Stimulated activated CD4-positive, alpha-beta T cell treated with anti-CD3 and anti-CD28 coated beads, TNF-alpha, amount 100 ng/mL, for 4 hours (primary cell): Measurements from ENCODE around the gene CD2.
A peak's percentile ranks its signal among the peaks of the same experiment; 100 is the strongest.

Experiments used
- DNase-seq, 3 experiments: peaks; one replicate each; pipeline ENCODE4 v3.0.0-alpha.2; 2020; ENCODE audit warnings: low read depth in 3 of 3

The CD2 gene, protein sequence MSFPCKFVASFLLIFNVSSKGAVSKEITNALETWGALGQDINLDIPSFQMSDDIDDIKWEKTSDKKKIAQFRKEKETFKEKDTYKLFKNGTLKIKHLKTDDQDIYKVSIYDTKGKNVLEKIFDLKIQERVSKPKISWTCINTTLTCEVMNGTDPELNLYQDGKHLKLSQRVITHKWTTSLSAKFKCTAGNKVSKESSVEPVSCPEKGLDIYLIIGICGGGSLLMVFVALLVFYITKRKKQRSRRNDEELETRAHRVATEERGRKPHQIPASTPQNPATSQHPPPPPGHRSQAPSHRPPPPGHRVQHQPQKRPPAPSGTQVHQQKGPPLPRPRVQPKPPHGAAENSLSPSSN

DNA sequence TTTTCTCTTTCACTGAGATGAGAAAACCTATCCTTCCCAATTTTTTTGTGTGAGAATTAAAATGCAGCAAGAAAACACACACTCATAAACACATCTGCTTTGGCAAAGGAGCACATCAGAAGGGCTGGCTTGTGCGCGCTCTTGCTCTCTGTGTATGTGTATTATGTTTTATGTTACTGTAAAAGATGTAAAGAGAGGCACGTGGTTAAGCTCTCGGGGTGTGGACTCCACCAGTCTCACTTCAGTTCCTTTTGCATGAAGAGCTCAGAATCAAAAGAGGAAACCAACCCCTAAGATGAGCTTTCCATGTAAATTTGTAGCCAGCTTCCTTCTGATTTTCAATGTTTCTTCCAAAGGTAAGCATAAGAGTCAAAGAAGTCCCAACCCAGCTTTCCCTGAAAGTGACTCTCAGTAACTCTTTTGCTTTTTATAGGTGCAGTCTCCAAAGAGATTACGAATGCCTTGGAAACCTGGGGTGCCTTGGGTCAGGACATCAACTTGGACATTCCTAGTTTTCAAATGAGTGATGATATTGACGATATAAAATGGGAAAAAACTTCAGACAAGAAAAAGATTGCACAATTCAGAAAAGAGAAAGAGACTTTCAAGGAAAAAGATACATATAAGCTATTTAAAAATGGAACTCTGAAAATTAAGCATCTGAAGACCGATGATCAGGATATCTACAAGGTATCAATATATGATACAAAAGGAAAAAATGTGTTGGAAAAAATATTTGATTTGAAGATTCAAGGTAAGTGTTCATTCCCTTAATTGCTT lies at the start of gene CD2:
CD2 (plus strand) TSS at position 233 of the 780 bp plus-strand sequence; CDS start at position 296, 63 bp downstream.
- DNase-seq: no peak

DNA sequence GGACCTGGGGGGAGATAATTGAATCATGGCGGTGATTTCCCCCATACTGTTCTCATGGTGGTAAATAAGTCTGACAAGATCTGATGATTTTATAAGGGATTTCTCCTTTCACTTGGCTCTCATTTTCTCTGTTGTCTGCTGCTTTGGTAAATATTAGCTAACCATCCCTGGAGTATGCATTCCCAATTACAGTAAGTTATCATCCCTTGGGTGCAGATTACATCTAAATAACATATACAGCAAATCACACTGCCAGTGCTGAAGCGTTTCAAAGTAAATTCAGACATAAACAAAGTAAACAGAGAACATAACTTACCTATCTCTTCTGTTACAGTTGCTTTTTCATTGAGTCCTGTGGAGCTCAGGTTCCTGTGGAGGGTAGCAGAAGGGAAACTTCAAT lies 48.1 kb upstream of the CD2 start:
- no peak for DNase-seq

DNA sequence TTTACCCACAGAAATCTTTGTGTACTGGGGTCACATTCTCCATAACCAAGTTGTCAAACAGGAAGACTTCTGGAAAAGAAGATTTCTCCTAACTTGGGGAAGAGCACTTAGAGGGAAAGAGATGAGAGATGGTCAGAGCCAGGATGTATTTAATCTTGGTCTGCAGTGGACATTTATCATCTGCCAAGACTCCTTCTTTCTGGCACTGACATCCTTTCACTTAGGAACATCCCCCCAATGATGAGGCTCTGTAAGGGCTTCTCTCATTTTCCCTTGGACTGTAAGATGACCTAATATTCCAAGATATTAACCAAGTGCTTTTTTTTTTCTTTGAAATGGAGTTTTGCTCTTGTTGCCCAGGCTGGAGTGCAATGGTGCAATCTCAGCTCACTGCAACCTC lies 47.4 kb upstream of the CD2 start:
- DNase-seq: no peak

DNA sequence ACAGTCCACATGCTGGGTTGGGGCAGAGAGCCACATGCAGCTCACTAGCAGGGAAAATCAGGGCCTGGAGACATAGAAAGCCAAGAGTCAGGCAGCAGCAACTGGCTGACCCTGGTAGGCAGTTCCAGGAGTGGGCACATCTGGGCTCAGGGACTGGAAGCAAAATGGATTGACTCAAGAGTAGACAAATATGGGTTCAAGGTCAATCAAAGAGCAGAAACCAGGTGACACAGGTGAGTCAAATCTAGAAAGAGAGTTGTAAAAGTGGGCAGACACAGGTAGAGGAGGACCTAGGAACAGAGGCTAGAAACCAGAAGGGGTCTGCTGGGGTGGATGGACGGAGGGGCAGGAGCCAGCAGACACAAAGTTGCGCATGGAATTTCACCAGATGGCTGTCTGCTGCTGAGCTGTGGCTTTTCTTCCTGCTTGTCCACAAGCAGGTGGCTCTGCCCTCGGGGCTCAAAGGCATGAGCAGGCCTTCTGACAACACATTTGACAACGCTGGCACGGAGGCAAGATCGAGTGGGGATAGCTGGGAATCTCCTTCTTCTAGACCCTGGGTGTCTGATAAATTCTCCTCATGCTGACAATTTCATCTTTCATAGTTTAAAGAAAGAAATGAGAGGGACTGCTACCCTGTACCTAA lies 45.9 kb upstream of the CD2 start:
- DNase-seq: no peak

DNA sequence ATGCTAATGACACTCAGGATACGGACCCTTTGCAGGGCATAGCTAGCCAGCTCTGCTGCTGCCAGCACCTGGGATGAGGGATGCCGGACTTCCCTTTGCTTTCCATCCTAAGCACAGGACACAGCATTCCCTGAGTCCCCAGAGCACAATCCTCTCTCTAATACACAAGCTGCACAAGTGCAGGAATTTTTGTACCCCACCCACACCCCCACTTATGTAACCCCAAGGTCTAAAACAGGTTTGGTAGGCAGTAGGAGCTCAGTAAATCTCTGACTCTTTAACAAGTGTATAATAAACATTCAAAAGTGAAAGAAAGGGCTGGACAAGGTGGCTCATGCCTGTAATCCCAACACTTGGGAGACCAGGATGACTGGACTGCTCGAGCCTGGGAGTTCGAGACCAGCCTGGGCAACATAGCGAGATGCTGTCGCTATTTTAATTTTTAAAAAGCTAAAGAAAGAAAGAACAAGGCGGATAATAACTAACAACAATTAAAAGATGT lies 44.5 kb upstream of the CD2 start:
- no peak for DNase-seq

DNA sequence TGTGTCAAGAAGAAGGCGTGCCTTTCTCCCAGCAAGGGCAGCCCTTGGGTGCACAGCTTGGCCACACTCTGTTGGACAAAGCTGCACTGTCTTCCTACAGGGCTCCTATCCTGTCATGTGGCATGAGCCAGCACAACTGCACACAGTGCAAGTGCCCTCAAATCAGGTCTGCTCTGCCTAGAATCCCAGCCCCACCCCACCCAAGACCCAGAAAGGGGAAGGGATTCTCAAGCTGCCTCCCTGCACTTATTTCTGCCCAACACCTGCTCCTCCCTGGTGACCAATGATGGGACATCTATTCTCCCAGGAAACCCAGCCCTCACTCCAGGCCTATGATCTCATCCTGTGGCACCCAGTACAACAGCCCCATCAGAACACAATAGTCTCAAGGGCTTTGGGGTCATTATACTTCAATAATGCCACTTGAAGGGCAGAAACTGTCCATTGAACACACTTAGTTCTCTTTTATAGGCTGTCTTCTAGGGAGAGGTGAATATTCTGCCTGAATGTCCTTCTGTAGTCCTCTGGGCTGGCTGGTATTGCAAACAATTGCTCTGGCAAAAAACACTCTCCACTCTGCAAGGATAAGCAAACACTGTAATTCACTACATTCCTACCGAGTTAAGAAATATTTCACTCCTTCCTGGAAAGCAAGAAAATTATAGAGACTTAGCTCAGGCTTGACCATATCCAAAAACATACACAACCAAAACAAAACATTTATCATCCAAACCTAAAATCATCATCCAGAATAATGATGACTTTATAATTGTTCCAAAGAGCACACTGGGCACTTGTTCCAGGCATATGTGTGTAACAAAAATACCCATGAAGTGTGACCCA lies 43.6 kb upstream of the CD2 start:
- DNase-seq: no peak

DNA sequence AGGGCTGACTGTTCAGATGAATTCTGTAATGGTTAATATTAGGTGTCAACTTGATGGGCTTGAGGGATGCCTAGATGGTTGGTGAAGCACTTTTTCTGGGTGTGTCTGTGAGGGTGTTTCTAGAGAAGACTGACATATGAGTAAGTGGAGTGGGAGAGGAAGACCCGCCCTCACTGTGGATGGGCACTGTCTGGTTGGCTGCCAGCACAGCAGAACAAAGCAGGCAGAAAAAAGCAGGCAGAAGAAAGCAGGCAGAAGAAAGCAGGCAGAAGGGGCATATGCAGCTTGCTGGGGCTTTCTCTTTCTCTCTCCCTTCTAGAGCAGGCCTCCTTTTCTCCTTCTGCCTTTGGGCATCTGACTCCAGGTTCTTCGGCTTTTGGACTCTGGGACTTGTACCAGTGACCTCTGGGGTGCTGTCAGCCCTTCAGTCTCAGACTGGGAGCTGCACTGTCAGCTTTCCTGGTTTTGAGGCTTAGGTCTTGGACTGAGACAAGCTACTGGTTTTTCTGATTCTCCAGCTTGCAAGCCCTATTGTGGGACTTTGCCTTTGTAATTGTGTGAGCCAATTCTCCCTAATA lies 42.9 kb upstream of the CD2 start:
- DNase-seq: no peak

DNA sequence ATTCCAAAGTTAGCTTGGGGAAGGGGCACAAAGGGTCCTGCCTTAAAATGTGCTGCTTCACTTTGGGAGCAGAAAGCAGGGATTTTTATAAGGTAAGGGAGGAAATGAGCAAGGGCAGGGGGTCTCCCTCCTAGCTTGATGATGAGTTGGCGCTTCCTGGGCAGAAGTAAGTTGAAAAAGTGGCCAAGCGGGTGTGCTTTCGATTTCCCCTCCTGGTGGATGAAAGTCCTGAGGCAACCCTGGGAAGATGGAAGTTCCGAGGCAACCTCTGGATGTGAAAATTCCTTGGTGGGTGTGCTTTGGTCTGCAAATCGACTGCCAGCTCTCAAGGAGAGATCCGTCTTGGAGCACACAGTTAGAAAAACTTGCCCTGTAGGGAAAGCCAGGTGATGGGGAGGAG lies 41.7 kb upstream of the CD2 start:
- DNase-seq: no peak

DNA sequence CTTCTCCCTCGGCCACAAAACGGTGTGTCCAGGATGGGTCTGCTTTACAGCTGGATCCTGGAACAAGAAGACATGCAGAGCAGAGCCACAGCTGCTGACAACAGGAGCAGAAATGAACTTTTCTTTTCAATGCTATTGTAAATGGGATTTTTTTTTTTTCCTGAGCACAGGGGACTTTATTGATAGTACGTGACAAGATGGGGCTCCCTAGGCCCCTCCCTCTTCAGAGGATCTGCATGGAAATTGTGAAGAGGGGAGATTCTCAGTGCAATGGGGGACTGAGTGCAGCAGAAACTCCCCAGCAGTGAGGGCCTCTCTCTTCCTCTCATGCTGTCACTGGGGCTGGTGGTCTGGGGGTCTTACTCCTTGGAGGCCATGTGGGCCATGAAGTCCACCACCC lies 40.8 kb upstream of the CD2 start:
- DNase-seq: no peak

DNA sequence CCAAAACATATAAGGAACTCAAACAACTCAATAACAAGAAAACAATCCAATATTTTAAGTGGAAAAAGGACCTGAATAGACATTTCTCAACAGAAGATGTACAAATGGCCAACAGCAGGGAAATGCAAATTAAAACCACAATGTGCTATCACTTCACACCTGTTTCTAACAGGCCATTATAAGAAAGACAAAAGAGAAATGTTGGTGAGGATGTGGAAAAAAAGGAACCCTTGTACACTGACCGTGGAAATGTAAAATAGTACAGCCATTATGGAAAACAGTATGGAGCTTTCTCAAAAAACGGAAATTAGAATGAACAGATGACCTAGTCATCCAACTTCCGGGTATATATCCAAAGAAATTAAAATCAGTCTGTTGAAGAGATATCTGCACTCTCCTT lies 37.8 kb upstream of the CD2 start:
- no peak for DNase-seq

DNA sequence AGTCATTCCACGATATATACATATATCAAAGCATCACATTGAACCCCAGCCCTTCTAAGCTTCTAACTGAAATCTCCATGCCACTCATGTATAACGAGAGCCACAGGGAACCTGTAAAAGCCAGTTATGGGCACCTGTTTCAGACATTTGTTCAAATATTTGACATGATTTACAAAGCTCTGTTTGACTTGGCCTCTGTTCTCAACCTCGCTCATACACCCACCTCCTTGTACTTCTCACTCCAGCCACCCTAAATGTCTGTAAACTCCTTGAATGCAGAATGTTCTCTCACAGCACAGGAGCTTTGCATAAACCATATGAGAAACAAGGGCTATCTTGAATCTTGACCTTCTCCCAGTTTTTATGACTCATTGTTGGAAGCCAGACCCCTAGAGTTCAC lies 36.9 kb upstream of the CD2 start:
- no peak for DNase-seq

DNA sequence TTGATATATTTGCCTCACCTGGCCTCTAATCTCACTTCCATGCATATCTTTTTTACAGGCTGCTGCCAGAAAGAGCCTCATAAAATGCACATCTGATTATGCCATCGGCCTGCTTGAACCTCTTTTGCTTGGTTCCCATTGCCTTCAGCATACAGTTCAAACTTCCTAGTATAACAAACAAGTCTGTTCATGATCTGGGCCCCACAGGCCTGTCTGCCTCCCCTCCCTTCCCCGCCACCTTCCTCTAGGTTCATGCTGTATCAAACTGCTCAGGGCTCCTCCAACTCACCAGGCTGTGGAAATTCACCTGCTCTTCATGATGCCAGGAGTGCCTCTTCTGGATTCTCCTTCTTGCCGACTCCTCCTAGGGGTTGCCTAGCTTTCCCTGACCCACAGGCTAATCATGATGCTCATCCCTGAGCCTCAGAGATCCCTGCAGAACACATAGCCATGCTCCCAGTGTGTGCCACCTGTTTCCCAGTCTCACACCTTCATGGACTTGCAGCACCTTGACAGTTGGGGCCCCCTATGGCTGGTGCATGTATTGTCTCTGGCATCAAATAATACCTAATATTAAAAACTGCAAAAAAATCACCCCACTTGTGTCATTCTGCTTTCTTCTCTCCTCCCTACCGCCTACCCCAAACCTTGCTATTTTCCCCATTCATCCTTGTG lies 33.7 kb upstream of the CD2 start:
- DNase-seq: no peak

DNA sequence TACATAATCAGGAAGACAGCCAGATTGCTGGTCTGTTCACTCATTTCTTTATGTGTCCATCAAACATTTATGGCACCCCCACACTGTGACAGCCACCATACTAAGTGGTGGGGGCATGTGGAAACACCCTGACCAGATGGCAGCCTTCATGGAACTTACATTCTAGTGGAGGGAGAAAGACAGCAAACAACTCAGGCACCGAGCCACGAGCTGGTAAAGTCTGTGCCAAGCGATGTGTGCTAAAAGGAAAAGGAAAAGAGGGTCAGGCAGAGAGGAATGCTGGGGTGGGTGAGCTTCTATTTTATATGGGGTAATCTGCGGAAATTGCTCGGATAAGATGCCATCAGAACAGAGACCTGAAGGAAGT lies 33.2 kb upstream of the CD2 start:
- no peak for DNase-seq

DNA sequence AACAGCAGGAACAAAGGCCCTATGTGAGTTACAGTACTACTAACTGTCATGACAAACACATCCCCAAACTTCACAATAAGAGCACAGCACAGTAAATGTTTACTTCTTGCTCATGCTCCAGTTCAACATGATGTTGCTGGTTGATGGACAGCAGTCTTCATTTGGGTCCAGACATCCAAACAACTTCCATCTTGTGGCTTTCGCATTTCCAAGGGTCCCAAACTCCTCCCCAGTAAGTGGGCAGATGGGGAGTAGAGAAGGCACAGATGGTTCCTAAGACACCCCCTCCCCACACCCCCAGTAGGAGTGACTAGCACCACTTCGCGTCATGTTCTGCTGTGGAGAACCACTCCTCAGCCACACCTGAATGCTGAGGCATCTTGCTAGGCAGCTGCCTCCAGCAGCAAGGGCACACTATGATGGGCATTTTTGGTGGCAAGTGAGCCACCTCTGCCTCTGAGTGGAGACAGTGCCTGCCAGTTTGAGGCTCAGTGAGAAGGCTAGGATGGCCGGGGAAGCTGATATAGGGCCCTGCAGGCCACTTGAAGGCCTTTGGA lies 32.7 kb upstream of the CD2 start:
- DNase-seq: no peak

DNA sequence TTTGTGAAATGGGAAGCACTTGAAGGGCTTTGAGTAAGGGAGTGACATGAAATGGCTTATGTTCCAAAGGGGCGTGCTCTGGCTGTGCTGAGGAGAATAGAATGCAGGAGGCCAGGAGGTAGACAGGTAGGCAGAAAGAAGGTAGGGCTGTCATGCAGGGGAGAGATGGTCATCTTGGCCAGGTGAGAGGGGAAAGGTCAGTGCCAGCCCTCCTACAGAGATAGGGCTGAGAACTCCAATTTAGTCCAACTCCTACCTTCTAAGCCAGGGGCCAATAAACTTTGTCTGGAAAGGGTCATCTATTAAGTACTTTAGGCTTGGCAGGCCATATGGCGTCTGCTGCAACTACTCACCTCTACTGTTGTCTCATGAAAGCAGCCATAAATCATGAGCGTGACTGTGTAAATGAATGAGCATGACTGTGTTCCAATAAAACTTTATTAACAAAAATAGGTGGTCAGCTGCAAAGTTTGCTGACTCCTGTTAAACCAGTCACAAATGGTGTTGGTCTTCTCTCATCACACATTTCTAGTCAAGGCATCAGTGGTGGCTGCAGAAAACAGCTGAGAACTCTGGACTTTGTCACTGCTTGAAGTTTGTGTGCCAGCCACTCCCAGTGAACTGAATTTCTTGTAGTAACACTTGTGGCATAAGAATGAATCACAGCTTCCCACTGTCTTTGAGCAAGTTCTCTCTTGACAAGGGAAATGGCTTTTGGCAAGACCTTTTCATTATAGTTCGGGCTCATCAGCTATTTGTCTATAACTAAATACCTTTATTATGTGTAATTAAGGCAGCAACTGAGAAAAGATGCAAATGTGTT lies 32.0 kb upstream of the CD2 start:
- no peak for DNase-seq

DNA sequence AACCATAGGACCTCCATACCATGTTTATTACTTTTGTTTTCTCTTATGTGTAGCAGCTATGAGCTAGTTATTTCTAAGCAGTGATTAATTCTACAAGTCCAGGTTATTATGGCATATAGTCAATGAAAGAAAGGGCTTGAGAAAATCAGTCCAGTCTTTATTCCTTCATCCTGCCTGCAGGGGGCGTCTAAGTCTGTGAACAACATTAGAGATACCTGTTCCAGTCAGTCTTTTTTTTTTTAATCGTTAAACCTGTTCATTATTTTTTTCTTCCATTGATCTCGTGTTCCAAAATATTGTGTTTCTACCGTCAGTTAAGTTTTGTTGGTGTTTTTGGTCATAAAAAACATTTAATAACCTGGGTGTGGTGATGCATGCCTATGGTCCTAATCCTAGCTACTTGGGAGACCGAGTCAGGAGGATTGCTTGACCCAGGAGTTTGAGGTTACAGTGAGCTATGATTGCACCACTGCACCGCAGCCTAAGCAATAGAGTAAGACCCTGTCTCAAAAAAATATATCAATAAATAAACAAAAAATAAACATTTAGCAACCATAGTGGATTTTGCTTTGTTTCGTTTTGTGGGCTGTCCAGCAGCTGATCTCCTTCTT lies 29.4 kb upstream of the CD2 start:
- peak; percentile 44 to 75 (median 52) for DNase-seq

DNA sequence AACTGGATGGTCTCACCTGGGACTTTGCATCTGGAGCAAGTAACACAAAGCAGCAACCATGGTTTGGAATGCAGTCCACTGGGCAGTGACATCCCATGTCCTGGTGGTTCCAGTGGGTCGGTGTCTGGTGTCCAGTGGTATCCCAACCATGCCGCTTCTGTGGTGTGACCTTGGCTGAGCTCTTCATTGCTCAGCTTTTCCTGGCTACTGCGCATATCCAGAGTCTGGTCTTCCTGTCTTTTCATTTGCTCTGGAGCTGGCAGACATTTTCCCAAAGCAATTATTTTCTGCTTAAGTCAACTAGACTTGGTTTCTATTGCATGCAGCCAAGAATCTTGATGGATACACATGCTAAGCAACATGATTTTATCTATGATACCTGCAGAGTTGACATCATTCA lies 28.4 kb upstream of the CD2 start:
- DNase-seq: no peak

DNA sequence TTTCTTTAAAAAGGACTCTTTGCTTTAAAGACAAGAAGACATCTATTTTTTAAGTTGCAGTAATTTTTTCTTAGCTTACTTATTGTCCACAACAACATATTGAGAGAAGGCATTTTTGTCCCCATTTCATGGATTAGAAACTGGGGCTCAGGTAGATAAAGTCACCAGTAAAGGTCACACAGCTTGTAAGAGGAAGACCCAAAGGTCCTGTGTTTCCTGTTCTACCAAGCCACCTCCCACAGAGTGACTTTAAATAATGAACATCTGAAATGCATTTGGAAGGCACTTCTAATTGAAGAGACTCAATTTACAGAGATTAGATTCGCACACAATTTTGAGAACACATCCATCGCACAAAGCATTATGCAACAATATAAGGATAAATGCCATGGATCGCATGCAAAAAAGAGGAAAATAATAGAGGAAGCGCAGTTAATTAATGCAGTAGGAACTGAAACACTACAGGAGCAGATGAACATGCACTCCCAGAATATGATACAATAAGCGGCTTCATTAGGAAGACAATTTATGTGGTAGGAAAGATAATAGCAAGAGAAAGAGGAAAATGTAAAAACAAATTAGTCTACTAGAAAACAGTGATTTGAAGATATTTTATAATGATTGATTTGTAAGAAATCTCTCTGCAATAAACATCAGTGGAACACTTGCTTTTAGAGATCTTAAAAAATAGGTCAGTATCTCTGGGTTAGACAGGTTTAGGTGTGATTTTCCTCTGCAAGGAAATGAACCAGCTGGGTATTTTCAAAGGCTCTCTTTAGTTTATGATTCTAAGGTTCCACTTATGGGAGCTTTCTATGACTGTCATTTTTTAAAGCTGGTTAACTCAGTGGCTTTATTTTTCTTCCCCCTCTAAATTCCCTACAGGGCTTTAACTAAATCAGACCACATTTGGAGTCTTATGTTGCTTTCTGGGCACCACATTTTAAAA lies 27.1 kb upstream of the CD2 start:
- no peak for DNase-seq
